BLaER1 treated with 17β-estradiol and CSF1 and Interleukin-3, amounts not matched to agents 10 nM and 100 nM (cell line): Measurements from ENCODE around the gene VPS16.
A peak's percentile ranks its signal among the peaks of the same experiment; 100 is the strongest.

Experiments used
- H3K27ac ChIP-seq, 11 experiments: shearing (Covaris generic); formaldehyde crosslinking; 2 replicates each; pipeline ENCODE4 v1.8.1; 2022
- H3K27me3 ChIP-seq, 11 experiments: shearing (Covaris generic); formaldehyde crosslinking; 2 replicates each; pipeline ENCODE4 v1.8.1; 2022
- H3K36me3 ChIP-seq, 11 experiments: shearing (Covaris generic); formaldehyde crosslinking; 2 replicates each; pipeline ENCODE4 v1.8.1; 2022
- H3K4me1 ChIP-seq, 10 experiments: shearing (Covaris generic); formaldehyde crosslinking; 2 replicates each; pipeline ENCODE4 v1.8.1; 2022
- H3K4me2 ChIP-seq, 11 experiments: shearing (Covaris generic); formaldehyde crosslinking; 2 replicates each; pipeline ENCODE4 v1.8.1; 2022
- H3K4me3 ChIP-seq, 10 experiments: shearing (Covaris generic); formaldehyde crosslinking; 2 replicates each; pipeline ENCODE4 v1.8.1; 2022
- H3K9ac ChIP-seq, 11 experiments: shearing (Covaris generic); formaldehyde crosslinking; 2 replicates each; pipeline ENCODE4 v1.8.1; 2022
- H3K9me3 ChIP-seq, 11 experiments: shearing (Covaris generic); formaldehyde crosslinking; replicated peaks in 1 of 11; 2 replicates each; pipeline ENCODE4 v1.8.1; 2022
- H4K20me1 ChIP-seq, 11 experiments: shearing (Covaris generic); formaldehyde crosslinking; 2 replicates each; pipeline ENCODE4 v1.8.1; 2022
- Cebpa-rat ChIP-seq, 11 experiments: shearing (Covaris generic); IDR thresholded peaks; 2 replicates each; pipeline ENCODE4 v1.8.1; 2022

The VPS16 gene

GRCh38 chr20:2872459-2873009, 32.0 kb downstream of the VPS16 start:
- Histone ChIP-seq H3K9ac (peak overlapping the region; percentile 91 to 99 (median 95)), H4K20me1 (peaks cover 9 to 39% (median 34%) of the 10 kb centered on the region in 11 experiments; a peak in 20 of 22 replicates), H3K4me2 (peak overlapping the region; percentile 93 to 100 (median 97)), H3K36me3 (peaks cover 0 to 25% (median 15%) of the 10 kb centered on the region in 11 experiments; a peak in 12 of 22 replicates), H3K4me1 (peaks cover 53 to 80% (median 65%) of the 10 kb centered on the region in 10 experiments), H3K27ac (peak overlapping the region; percentile 84 to 98 (median 93); a peak in 21 of 22 replicates), H3K27me3 (peaks cover 5 to 23% (median 19%) of the 10 kb centered on the region in 11 experiments; a peak in 19 of 22 replicates), H3K9me3 (no peaks in the 10 kb centered on the region), H3K4me3 (peak overlapping the region; percentile 80 to 98 (median 90))
- no peak for TF ChIP-seq Cebpa-rat (IDR thresholded peaks at IDR 0.05)

- Histone ChIP-seq H3K9me3 (no peaks in the 10 kb centered on the region), H3K4me1 (peaks cover 46 to 74% (median 59%) of the 10 kb centered on the region in 10 experiments), H3K4me2 (peak within 1 kb of the TSS; percentile 93 to 100 (median 97)), H3K4me3 (peak within 1 kb of the TSS; percentile 80 to 98 (median 90)), H3K9ac (peak within 1 kb of the TSS; percentile 91 to 99 (median 95)), H4K20me1 (peaks cover 9 to 43% (median 36%) of the 10 kb centered on the region in 11 experiments; a peak in 20 of 22 replicates), H3K27me3 (peaks cover 5 to 23% (median 19%) of the 10 kb centered on the region in 11 experiments; a peak in 19 of 22 replicates), H3K27ac (peak within 1 kb of the TSS; percentile 84 to 98 (median 93)), H3K36me3 (peaks cover 0 to 30% (median 19%) of the 10 kb centered on the region in 11 experiments; a peak in 17 of 22 replicates)
- TF ChIP-seq Cebpa-rat (IDR thresholded peaks at IDR 0.05), result no peak
Observed at GRCh38 chr20:2873010-2873746, 32.6 kb downstream of the VPS16 start, which contains the start of gene PTPRA. TSS of gene PTPRA (plus strand) at chr20:2873481. CDS start at chr20:2964278, 90,797 bp downstream.

GRCh38 chr20:2873747-2874041, 33.1 kb downstream of the VPS16 start:
- Histone ChIP-seq H3K9me3 (no peaks in the 10 kb centered on the region), H3K4me1 (peaks cover 46 to 69% (median 56%) of the 10 kb centered on the region in 10 experiments), H3K9ac (peak overlapping the region; percentile 91 to 99 (median 95)), H3K27me3 (peaks cover 5 to 23% (median 19%) of the 10 kb centered on the region in 11 experiments; a peak in 19 of 22 replicates), H4K20me1 (peaks cover 9 to 48% (median 42%) of the 10 kb centered on the region in 11 experiments; a peak in 21 of 22 replicates), H3K4me3 (peak overlapping the region; percentile 80 to 98 (median 90)), H3K4me2 (peak overlapping the region; percentile 83 to 100 (median 97)), H3K36me3 (peaks cover 0 to 35% (median 23%) of the 10 kb centered on the region in 11 experiments; a peak in 18 of 22 replicates), H3K27ac (peak overlapping the region; percentile 84 to 98 (median 93))
- no peak for TF ChIP-seq Cebpa-rat (IDR thresholded peaks at IDR 0.05)

GRCh38 chr20:2874456-2874855, 33.9 kb downstream of the VPS16 start:
- H4K20me1 ChIP-seq, result peaks cover 17 to 56% (median 49%) of the 10 kb centered on the region in 11 experiments; a peak in 21 of 22 replicates
- H3K4me1 ChIP-seq, result peaks cover 46 to 66% (median 55%) of the 10 kb centered on the region in 10 experiments
- peak overlapping the region in 9 of 11 experiments; percentile 89 to 98 (median 93); a peak in 11 of 22 replicates for H3K27ac ChIP-seq

GRCh38 chr20:2875690-2876203, 35.2 kb downstream of the VPS16 start:
- H3K9ac ChIP-seq, result peak overlapping the region in 2 of 11 experiments; percentile 93 to 95; a peak in 1 of 22 replicates
- H3K4me2 ChIP-seq, result peak overlapping the region; percentile 83 to 100 (median 97)
- H4K20me1 ChIP-seq, result peaks cover 23 to 69% (median 61%) of the 10 kb centered on the region in 11 experiments; a peak in 21 of 22 replicates
- TF ChIP-seq Cebpa-rat (IDR thresholded peaks at IDR 0.05), result no peak
- H3K9me3 ChIP-seq, result no peaks in the 10 kb centered on the region
- H3K4me3 ChIP-seq, result 0 out of 20 replicates have a peak overlapping the region, but pooled peaks of 1 of the 10 experiments have one; percentile 21
- H3K36me3 ChIP-seq, result peaks cover 3 to 55% (median 31%) of the 10 kb centered on the region in 11 experiments; a peak in 20 of 22 replicates
- peaks cover 5 to 21% (median 19%) of the 10 kb centered on the region in 11 experiments; a peak in 19 of 22 replicates for H3K27me3 ChIP-seq
- no peak overlapping the region for H3K27ac ChIP-seq
- peaks cover 40 to 53% (median 46%) of the 10 kb centered on the region in 10 experiments for H3K4me1 ChIP-seq

More at GRCh38 chr20:2874456-2874855, 33.9 kb downstream of the VPS16 start:
- TF ChIP-seq Cebpa-rat (IDR thresholded peaks at IDR 0.05), result no peak
- no peaks in the 10 kb centered on the region for H3K9me3 ChIP-seq
- H3K4me2 ChIP-seq, result peak overlapping the region; percentile 83 to 100 (median 97)
- peaks cover 0 to 43% (median 28%) of the 10 kb centered on the region in 11 experiments; a peak in 19 of 22 replicates for H3K36me3 ChIP-seq
- H3K27me3 ChIP-seq, result peaks cover 5 to 23% (median 19%) of the 10 kb centered on the region in 11 experiments; a peak in 19 of 22 replicates
- H3K9ac ChIP-seq, result peak overlapping the region; percentile 91 to 99 (median 95)
- H3K4me3 ChIP-seq, result peak overlapping the region; percentile 80 to 98 (median 90)

- H3K9ac ChIP-seq, result no peak overlapping the region
- peaks cover 40 to 91% (median 78%) of the 10 kb centered on the region in 11 experiments; a peak in 21 of 22 replicates for H4K20me1 ChIP-seq
- H3K27me3 ChIP-seq, result no peaks in the 10 kb centered on the region
- H3K4me1 ChIP-seq, result peaks cover 20 to 43% (median 26%) of the 10 kb centered on the region in 10 experiments
- no peak overlapping the region for H3K4me2 ChIP-seq
- peaks cover 5 to 78% (median 42%) of the 10 kb centered on the region in 11 experiments; a peak in 21 of 22 replicates for H3K36me3 ChIP-seq
- no peak overlapping the region for H3K4me3 ChIP-seq
- H3K9me3 ChIP-seq, result no peaks in the 10 kb centered on the region
- TF ChIP-seq Cebpa-rat (IDR thresholded peaks at IDR 0.05), result no peak
- H3K27ac ChIP-seq, result no peak overlapping the region
Observed at GRCh38 chr20:2878515-2878914, 38.0 kb downstream of the VPS16 start.

- no peak overlapping the region for H3K4me2 ChIP-seq
- no peaks in the 10 kb centered on the region for H3K9me3 ChIP-seq
- H4K20me1 ChIP-seq, result peaks cover 42 to 92% (median 85%) of the 10 kb centered on the region in 11 experiments; a peak in 21 of 22 replicates
- H3K9ac ChIP-seq, result no peak overlapping the region
- H3K27me3 ChIP-seq, result no peaks in the 10 kb centered on the region
- no peak overlapping the region for H3K4me3 ChIP-seq
- TF ChIP-seq Cebpa-rat (IDR thresholded peaks at IDR 0.05), result no peak
- H3K36me3 ChIP-seq, result peaks cover 5 to 78% (median 42%) of the 10 kb centered on the region in 11 experiments; a peak in 21 of 22 replicates
- peaks cover 20 to 49% (median 30%) of the 10 kb centered on the region in 10 experiments for H3K4me1 ChIP-seq
- H3K27ac ChIP-seq, result no peak overlapping the region
Observed at GRCh38 chr20:2879146-2879545, 38.6 kb downstream of the VPS16 start.

GRCh38 chr20:2880650-2881049, 40.1 kb downstream of the VPS16 start:
- Histone ChIP-seq H3K36me3 (peaks cover 5 to 82% (median 42%) of the 10 kb centered on the region in 11 experiments; a peak in 21 of 22 replicates), H3K9ac (no peak overlapping the region), H3K9me3 (no peaks in the 10 kb centered on the region), H3K4me3 (no peak overlapping the region), H3K4me2 (no peak overlapping the region), H4K20me1 (peaks cover 37 to 92% (median 75%) of the 10 kb centered on the region in 11 experiments; a peak in 21 of 22 replicates), H3K27ac (no peak overlapping the region), H3K4me1 (peaks cover 14 to 51% (median 24%) of the 10 kb centered on the region in 10 experiments), H3K27me3 (no peaks in the 10 kb centered on the region)
- TF ChIP-seq Cebpa-rat (IDR thresholded peaks at IDR 0.05), result no peak
